Measurements from ENCODE around the gene PLLP. TPM values are rescaled to one million over a fixed set of nuclear protein-coding genes. Genes with fewer than 3 reads are reported as not detected.
A peak's percentile ranks its signal among the peaks of the same experiment; 100 is the strongest.

The PLLP gene
- total RNA-seq, 2 experiments from 2014 or later: not detected

- CTCF ChIA-PET: no interaction called here
- H3K4me3 Mint-ChIP-seq: no peak overlapping the region
Measured at GRCh38 chr16:57252148-57252721, 32.2 kb downstream of the PLLP start.

GRCh38 chr16:57251352-57251751 lies 33.1 kb downstream of the PLLP start:
- peaks cover under 1% of the 10 kb centered on the region for H3K4me1 Mint-ChIP-seq
- no peak overlapping the region for H3K27ac Mint-ChIP-seq
- H3K36me3 Mint-ChIP-seq: peaks cover 38% of the 10 kb centered on the region
- CTCF ChIA-PET: interaction anchor here (1.0 kb wide), 1 partner anchor 269 kb away, joined by 3 read pairs; no protein-coding TSS in a partner anchor
- ATAC-seq (no peak), DNase-seq (no peak)
- H3K27me3 Mint-ChIP-seq: no peaks in the 10 kb centered on the region
- H3K4me3 Mint-ChIP-seq: no peak overlapping the region
- H3K9me3 Mint-ChIP-seq (ENCODE audit: low read depth): peaks cover 5% of the 10 kb centered on the region

More at GRCh38 chr16:57252148-57252721, 32.2 kb downstream of the PLLP start:
- Mint-ChIP-seq H3K27ac (no peak overlapping the region), H3K36me3 (peaks cover 38% of the 10 kb centered on the region), H3K4me1 (no peaks in the 10 kb centered on the region), H3K27me3 (no peaks in the 10 kb centered on the region), H3K9me3 (ENCODE audit: low read depth) (peaks cover 5% of the 10 kb centered on the region)
- DNase-seq: peak; percentile 27
- no peak for ATAC-seq

- Mint-ChIP-seq H3K27me3 (no peaks in the 10 kb centered on the region), H3K36me3 (peaks cover 20% of the 10 kb centered on the region), H3K27ac (peak overlapping the region; percentile 44), H3K9me3 (ENCODE audit: low read depth) (no peaks in the 10 kb centered on the region), H3K4me3 (peak overlapping the region; percentile 85), H3K4me1 (peaks cover 18% of the 10 kb centered on the region)
- CTCF ChIA-PET: interaction anchor here (0.7 to 2.1 kb wide), 10 partner anchors 10 to 250 kb away, joined by 3 to 10 read pairs (median 5); partner anchors contain the start of genes POLR2C, PSME3IP1 and RSPRY1
- DNase-seq (peak; percentile 51), ATAC-seq (peak; percentile 30)
Measured at GRCh38 chr16:57245472-57246113, 38.9 kb downstream of the PLLP start.

GRCh38 chr16:57244767-57245471 lies 39.6 kb downstream of the PLLP start, which contains the start of gene ARL2BP:
TSS of gene ARL2BP (plus strand) at chr16:57245259. CDS start at chr16:57245368, 109 bp downstream.
- H3K4me3 Mint-ChIP-seq: peak within 1 kb of the TSS; percentile 85
- no peaks in the 10 kb centered on the region for H3K27me3 Mint-ChIP-seq
- CTCF ChIA-PET: interaction anchor here (0.7 to 2.1 kb wide), 10 partner anchors 9 to 249 kb away, joined by 3 to 10 read pairs (median 5); partner anchors contain the start of gene POLR2C
- H3K36me3 Mint-ChIP-seq: peaks cover 17% of the 10 kb centered on the region
- DNase-seq (peak; percentile 98), ATAC-seq (peak; percentile 97)
- H3K9me3 Mint-ChIP-seq (ENCODE audit: low read depth): no peaks in the 10 kb centered on the region
- peaks cover 18% of the 10 kb centered on the region for H3K4me1 Mint-ChIP-seq
- H3K27ac Mint-ChIP-seq: peak within 1 kb of the TSS; percentile 90

GRCh38 chr16:57244463-57244766 lies 40.1 kb downstream of the PLLP start:
- H3K27me3 Mint-ChIP-seq: no peaks in the 10 kb centered on the region
- H3K4me1 Mint-ChIP-seq: peaks cover 18% of the 10 kb centered on the region
- H3K4me3 Mint-ChIP-seq: peak overlapping the region; percentile 85
- ATAC-seq (peak; percentile 50), DNase-seq (no peak)
- H3K9me3 Mint-ChIP-seq (ENCODE audit: low read depth): no peaks in the 10 kb centered on the region
- CTCF ChIA-PET: interaction anchor here (1.0 to 2.1 kb wide), 3 partner anchors 8 to 56 kb away, joined by 3 to 8 read pairs (median 5); no protein-coding TSS in a partner anchor
- peaks cover 14% of the 10 kb centered on the region for H3K36me3 Mint-ChIP-seq
- peak overlapping the region; percentile 90 for H3K27ac Mint-ChIP-seq

GRCh38 chr16:57242650-57243049 lies 41.8 kb downstream of the PLLP start:
- CTCF ChIA-PET: no interaction called here
- Mint-ChIP-seq H3K36me3 (peaks cover 16% of the 10 kb centered on the region), H3K4me1 (peaks cover 27% of the 10 kb centered on the region), H3K27ac (peak overlapping the region; percentile 25), H3K27me3 (no peaks in the 10 kb centered on the region), H3K9me3 (ENCODE audit: low read depth) (no peaks in the 10 kb centered on the region), H3K4me3 (no peak overlapping the region)
- DNase-seq (no peak), ATAC-seq (no peak)

- no peak for ATAC-seq
- Mint-ChIP-seq H3K4me3 (no peak overlapping the region), H3K36me3 (peaks cover 24% of the 10 kb centered on the region), H3K27ac (no peak overlapping the region), H3K27me3 (no peaks in the 10 kb centered on the region), H3K4me1 (peaks cover 28% of the 10 kb centered on the region), H3K9me3 (ENCODE audit: low read depth) (no peaks in the 10 kb centered on the region)
- DNase-seq: no peak
- CTCF ChIA-PET: no interaction called here
Measured at GRCh38 chr16:57240851-57241250, 43.6 kb downstream of the PLLP start.

GRCh38 chr16:57239107-57239506 lies 45.4 kb downstream of the PLLP start:
- no peak for ATAC-seq
- DNase-seq: no peak
- CTCF ChIA-PET: no interaction called here
- Mint-ChIP-seq H3K36me3 (peaks cover 30% of the 10 kb centered on the region), H3K4me3 (no peak overlapping the region), H3K27ac (no peak overlapping the region), H3K9me3 (ENCODE audit: low read depth) (no peaks in the 10 kb centered on the region), H3K27me3 (no peaks in the 10 kb centered on the region), H3K4me1 (peaks cover 22% of the 10 kb centered on the region)

- DNase-seq: no peak
- no peak overlapping the region for H3K27ac Mint-ChIP-seq
- H3K36me3 Mint-ChIP-seq: peaks cover 34% of the 10 kb centered on the region
- no peak for ATAC-seq
- H3K4me3 Mint-ChIP-seq: no peak overlapping the region
- no peaks in the 10 kb centered on the region for H3K9me3 Mint-ChIP-seq (ENCODE audit: low read depth)
- H3K4me1 Mint-ChIP-seq: peaks cover 20% of the 10 kb centered on the region
- CTCF ChIA-PET: no interaction called here
- H3K27me3 Mint-ChIP-seq: no peaks in the 10 kb centered on the region
Measured at GRCh38 chr16:57238682-57239081, 45.8 kb downstream of the PLLP start.

- peaks cover 20% of the 10 kb centered on the region for H3K4me1 Mint-ChIP-seq
- no peak for ATAC-seq
- DNase-seq: no peak
- CTCF ChIA-PET: interaction anchor here (1.0 to 1.5 kb wide), 3 partner anchors 9 to 182 kb away, joined by 5 read pairs; partner anchors contain the start of gene ARL2BP
- H3K9me3 Mint-ChIP-seq (ENCODE audit: low read depth): no peaks in the 10 kb centered on the region
- no peak overlapping the region for H3K27ac Mint-ChIP-seq
- no peak overlapping the region for H3K4me3 Mint-ChIP-seq
- no peaks in the 10 kb centered on the region for H3K27me3 Mint-ChIP-seq
- H3K36me3 Mint-ChIP-seq: peaks cover 43% of the 10 kb centered on the region
Measured at GRCh38 chr16:57236022-57236350, 48.5 kb downstream of the PLLP start.

- Mint-ChIP-seq H3K27ac (no peak overlapping the region), H3K36me3 (peaks cover 49% of the 10 kb centered on the region), H3K4me1 (peaks cover 20% of the 10 kb centered on the region), H3K4me3 (no peak overlapping the region), H3K9me3 (ENCODE audit: low read depth) (no peaks in the 10 kb centered on the region), H3K27me3 (no peaks in the 10 kb centered on the region)
- peak; percentile 65 for ATAC-seq
- CTCF ChIA-PET: interaction anchor here (1.0 to 1.5 kb wide), 3 partner anchors 10 to 183 kb away, joined by 5 read pairs; partner anchors contain the start of gene ARL2BP
- DNase-seq: peak; percentile 49
Measured at GRCh38 chr16:57235128-57236021, 49.1 kb downstream of the PLLP start.

- no peak overlapping the region for H3K4me3 Mint-ChIP-seq
Measured at GRCh38 chr16:57234707-57235092, 49.8 kb downstream of the PLLP start.

More at GRCh38 chr16:57234707-57235092, 49.8 kb downstream of the PLLP start:
- no peak overlapping the region for H3K27ac Mint-ChIP-seq
- H3K27me3 Mint-ChIP-seq: no peaks in the 10 kb centered on the region
- no peaks in the 10 kb centered on the region for H3K9me3 Mint-ChIP-seq (ENCODE audit: low read depth)
- CTCF ChIA-PET: interaction anchor here (1.3 kb wide), 1 partner anchor 183 kb away, joined by 5 read pairs; no protein-coding TSS in a partner anchor
- ATAC-seq (no peak), DNase-seq (no peak)
- peaks cover 20% of the 10 kb centered on the region for H3K4me1 Mint-ChIP-seq
- H3K36me3 Mint-ChIP-seq: peaks cover 49% of the 10 kb centered on the region
